OCI-LY1 (cell line): ENCODE measurements around the gene NCAPD2.

ENCODE experiments used
- H2AFZ ChIP-seq: fragments of 200-600 bp; sonication (generic), shearing (Covaris generic); 2 replicates; pipeline ENCODE4 v1.6.0; 2014; ENCODE audit warnings: antibody characterized with exemption, mild to moderate bottlenecking, low read length
- H3F3A ChIP-seq: fragments of 200-600 bp; sonication (generic), shearing (Covaris generic); 2 replicates; pipeline ENCODE4 v1.6.0; 2014; ENCODE audit warnings: mild to moderate bottlenecking, antibody characterized with exemption, low read length, moderate library complexity; ENCODE audit not compliant: insufficient read depth
- H3K27ac ChIP-seq: fragments of 200-600 bp; sonication (generic); 2 replicates; pipeline ENCODE4 v1.5.1; 2014; ENCODE audit warnings: low read length, mixed run types, mild to moderate bottlenecking, low read depth; ENCODE audit not compliant: poor library complexity, severe bottlenecking
- H3K27me3 ChIP-seq: fragments of 200-600 bp; sonication (generic); 2 replicates; pipeline ENCODE4 v1.6.0; 2014; ENCODE audit warnings: antibody characterized with exemption, mild to moderate bottlenecking, low read length, moderate library complexity; ENCODE audit not compliant: insufficient read depth
- H3K36me3 ChIP-seq: fragments of 200-600 bp; sonication (generic); 2 replicates; pipeline ENCODE4 v1.6.1; 2014; ENCODE audit warnings: mild to moderate bottlenecking, antibody characterized with exemption, low read length, moderate library complexity, mixed read lengths; ENCODE audit not compliant: insufficient read depth
- H3K4me1 ChIP-seq: fragments of 200-600 bp; sonication (generic); 2 replicates; pipeline ENCODE4 v1.5.1; 2014; ENCODE audit warnings: mild to moderate bottlenecking, low read length, moderate library complexity; ENCODE audit not compliant: insufficient read depth, severe bottlenecking
- H3K4me2 ChIP-seq: fragments of 200-600 bp; sonication (generic), shearing (Covaris generic); 2 replicates; pipeline ENCODE4 v1.6.1; 2014; ENCODE audit warnings: low read length
- H3K4me3 ChIP-seq: fragments of 200-600 bp; sonication (generic); 2 replicates; pipeline ENCODE4 v1.5.1; 2014; ENCODE audit warnings: low read length, low read depth, mild to moderate bottlenecking, mixed read lengths; ENCODE audit not compliant: poor library complexity, severe bottlenecking
- H3K79me2 ChIP-seq: fragments of 200-600 bp; shearing (Covaris generic); 2 replicates; pipeline ENCODE4 v1.6.1; 2016; ENCODE audit warnings: mixed run types, low read length, mixed read lengths; ENCODE audit not compliant: insufficient read depth
- H3K9ac ChIP-seq: fragments of 200-600 bp; sonication (generic), shearing (Covaris generic); 2 replicates; pipeline ENCODE4 v1.6.1; 2014; ENCODE audit warnings: mild to moderate bottlenecking, low read length, mixed read lengths
- H3K9me2 ChIP-seq: fragments of 200-600 bp; sonication (generic), shearing (Covaris generic); 2 replicates; pipeline ENCODE4 v1.6.1; 2014; ENCODE audit warnings: low read depth, mild to moderate bottlenecking, low read length, mixed read lengths
- H3K9me3 ChIP-seq: fragments of 200-600 bp; shearing (Covaris generic); 2 replicates; pipeline ENCODE4 v1.6.1; 2014; ENCODE audit warnings: low read length, mixed read lengths
- H4K20me1 ChIP-seq: fragments of 200-600 bp; sonication (generic), shearing (Covaris generic); 2 replicates; pipeline ENCODE4 v1.6.0; 2016; ENCODE audit warnings: mild to moderate bottlenecking, low read length; ENCODE audit not compliant: insufficient read depth
- CTCF ChIP-seq: fragments of 200-600 bp; sonication (generic), shearing (Covaris generic); IDR thresholded peaks from 2 replicates; pipeline ENCODE4 v1.5.1; 2017; ENCODE audit warnings: mild to moderate bottlenecking, antibody characterized with exemption, low read length, moderate library complexity, mixed read lengths
- EZH2 ChIP-seq: fragments of 200-600 bp; sonication (generic), shearing (Covaris generic); IDR thresholded peaks from 2 replicates; pipeline ENCODE4 v1.8.0; 2017; ENCODE audit warnings: borderline replicate concordance, mixed run types, mild to moderate bottlenecking, antibody characterized with exemption, low read length, moderate library complexity, mixed read lengths

The NCAPD2 gene

GRCh38 chr12:6528539-6529235, 34.8 kb downstream of the NCAPD2 start:
- Histone ChIP-seq H2AFZ (no peak overlapping the region), H4K20me1 (no peaks in the 10 kb centered on the region), H3K27me3 (no peaks in the 10 kb centered on the region), H3K9me3 (no peaks in the 10 kb centered on the region), H3K9ac (no peak overlapping the region), H3K27ac (no peak overlapping the region), H3K36me3 (peaks cover 88% of the 10 kb centered on the region), H3K79me2 (no peaks in the 10 kb centered on the region), H3K4me3 (no peak overlapping the region), H3K4me1 (peaks cover 21% of the 10 kb centered on the region), H3K4me2 (no peak overlapping the region), H3K9me2 (no peaks in the 10 kb centered on the region), H3F3A (no peaks in the 10 kb centered on the region)
- TF ChIP-seq CTCF (no peak), EZH2 (no peak)

- H3K9me2 ChIP-seq: no peaks in the 10 kb centered on the region
- no peak overlapping the region for H3K9ac ChIP-seq
- H3F3A ChIP-seq: no peaks in the 10 kb centered on the region
- H3K79me2 ChIP-seq: no peaks in the 10 kb centered on the region
- H2AFZ ChIP-seq: no peak overlapping the region
- TF ChIP-seq CTCF (no peak), EZH2 (no peak)
- H3K9me3 ChIP-seq: no peaks in the 10 kb centered on the region
- H3K36me3 ChIP-seq: peaks cover 82% of the 10 kb centered on the region
- H3K27ac ChIP-seq: no peak overlapping the region
- H4K20me1 ChIP-seq: no peaks in the 10 kb centered on the region
- H3K4me2 ChIP-seq: no peak overlapping the region
- no peaks in the 10 kb centered on the region for H3K27me3 ChIP-seq
- H3K4me3 ChIP-seq: no peak overlapping the region
- peaks cover 21% of the 10 kb centered on the region for H3K4me1 ChIP-seq
Observed at GRCh38 chr12:6529291-6529737, 35.4 kb downstream of the NCAPD2 start.

GRCh38 chr12:6530576-6531260, 36.8 kb downstream of the NCAPD2 start:
- no peaks in the 10 kb centered on the region for H3K27me3 ChIP-seq
- TF ChIP-seq CTCF (no peak), EZH2 (no peak)
- H3K79me2 ChIP-seq: peaks cover 12% of the 10 kb centered on the region
- H3K4me3 ChIP-seq: no peak overlapping the region
- H3F3A ChIP-seq: no peaks in the 10 kb centered on the region
- no peak overlapping the region for H3K27ac ChIP-seq
- no peaks in the 10 kb centered on the region for H3K9me3 ChIP-seq
- peaks cover 81% of the 10 kb centered on the region for H3K36me3 ChIP-seq
- H3K4me1 ChIP-seq: peaks cover 24% of the 10 kb centered on the region
- no peaks in the 10 kb centered on the region for H3K9me2 ChIP-seq
- H4K20me1 ChIP-seq: no peaks in the 10 kb centered on the region
- H3K9ac ChIP-seq: no peak overlapping the region
- H3K4me2 ChIP-seq: no peak overlapping the region
- no peak overlapping the region for H2AFZ ChIP-seq
